Testis (tissue), 3 donors: Measurements from ENCODE around the gene MBD3L4. TPM values are rescaled to one million over a fixed set of nuclear protein-coding genes. Genes with fewer than 3 reads are reported as not detected.

ENCODE experiments used
- DNase-seq: peaks from one replicate; pipeline ENCODE4 v3.0.0-alpha.2; 2019
- H3K27ac ChIP-seq, 2 donors: fragments of 200-600 bp; sonication (generic); one replicate each; pipeline ENCODE4 v1.5.1; 2019
- H3K27me3 ChIP-seq: fragments of 200-600 bp; sonication (generic); one replicate; pipeline ENCODE4 v1.5.1; 2019
- H3K36me3 ChIP-seq: fragments of 200-600 bp; sonication (generic); one replicate; pipeline ENCODE4 v1.5.1; 2017; ENCODE audit warnings: low read depth; ENCODE audit errors: missing control alignments
- H3K4me1 ChIP-seq: fragments of 200-600 bp; sonication (generic); one replicate; pipeline ENCODE4 v1.5.1; 2019
- H3K4me3 ChIP-seq, 2 donors: fragments of 200-600 bp; sonication (generic); one replicate each; pipeline ENCODE4 v1.5.1; 2017 to 2019
- H3K9me3 ChIP-seq: fragments of 200-600 bp; sonication (generic); one replicate; pipeline ENCODE4 v1.5.1; 2017
- POLR2A ChIP-seq: fragments of 450-650 bp; IDR thresholded peaks from one replicate; pipeline ENCODE4 v1.6.1; 2017; ENCODE audit warnings: antibody characterized with exemption, mild to moderate bottlenecking, moderate library complexity
- WGBS, 2 donors: methylation state at CpG; one replicate each; pipeline ENCODE4 v1.1.5; 2018; 5-methylcytosine and 5-hydroxymethylcytosine counted together
- intact Hi-C: fragments of 100-400 bp; cut with DNase I; formaldehyde crosslinking; loops from one replicate; pipeline ENCODE4 v1.15.1; 2023; ENCODE audit warnings: low total_unique reads
- polyA plus RNA-seq: library from polyadenylated mRNA; stranded (reverse); fragments of 350-450 nt; fragmentation: Illumina TruSeq; extraction: RNeasy Lipid Tissue Mini Kit (QIAGEN cat#74804); gene quantifications from one replicate; pipeline ENCODE4 v1.2.3, GENCODE V29; 2014; ENCODE audit warnings: low read depth, low replicate concordance; ENCODE audit not compliant: insufficient read depth
- total RNA-seq, 2 donors: library from RNA; depleted of rRNA; stranded (reverse); fragments of >200 nt; gene quantifications; one replicate each; pipeline ENCODE4 v1.2.3, GENCODE V29; 2016
- TF ChIP-seq, protein P1 (sequence below), 3 experiments: fragments of 450-650 bp in 2 of 3; fragments of 200-600 bp in 1 of 3; sonication (generic) in 1 of 3; IDR thresholded peaks; one replicate each; pipeline ENCODE4 v1.5.1; 2016 to 2019; ENCODE audit warnings: antibody characterized with exemption in 3 of 3, mild to moderate bottlenecking in 2 of 3, moderate library complexity in 1 of 3

The MBD3L4 gene
- total and polyA plus RNA-seq, 3 donors from 2014 or later, result not detected

DNA sequence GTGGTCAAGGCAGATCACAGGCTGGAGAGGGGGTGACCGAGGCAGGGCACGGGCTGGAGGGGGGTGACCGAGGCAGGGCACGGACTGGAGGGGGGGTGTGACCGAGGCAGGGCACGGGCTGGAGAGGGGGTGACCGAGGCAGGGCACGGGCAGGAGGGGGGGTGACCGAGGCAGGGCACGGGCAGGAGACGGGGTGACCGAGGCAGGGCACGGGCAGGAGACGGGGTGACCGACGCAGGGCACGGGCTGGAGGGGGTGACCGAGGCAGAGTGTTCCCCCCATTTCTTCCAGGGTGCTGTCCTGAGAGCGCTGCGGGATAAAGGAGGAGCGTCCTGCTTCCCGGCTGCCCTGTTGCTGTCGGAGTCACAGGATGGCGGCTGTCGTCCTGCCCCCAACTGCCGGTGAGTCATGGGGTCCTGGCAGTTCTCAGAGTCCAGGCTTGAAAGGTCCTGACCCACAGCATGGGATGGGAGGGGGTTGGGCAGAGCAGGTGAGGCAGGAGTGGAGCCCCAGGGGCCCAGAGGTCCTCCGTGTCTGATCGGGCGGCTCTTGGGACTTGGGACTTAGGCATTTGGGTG, 34.8 kb upstream of the MBD3L4 start:
- 93 to 98% methylated on average over 27 to 29 of the region's 29 CpGs for WGBS, 2 donors
- no peak for DNase-seq
- Histone ChIP-seq H3K27ac (no peak overlapping the region), H3K27me3 (no peaks in the 10 kb centered on the region), H3K9me3 (no peaks in the 10 kb centered on the region), H3K4me1 (peaks cover 4% of the 10 kb centered on the region), H3K4me3 (no peak overlapping the region), H3K36me3 (no peaks in the 10 kb centered on the region)
- TF ChIP-seq, protein P1, sequence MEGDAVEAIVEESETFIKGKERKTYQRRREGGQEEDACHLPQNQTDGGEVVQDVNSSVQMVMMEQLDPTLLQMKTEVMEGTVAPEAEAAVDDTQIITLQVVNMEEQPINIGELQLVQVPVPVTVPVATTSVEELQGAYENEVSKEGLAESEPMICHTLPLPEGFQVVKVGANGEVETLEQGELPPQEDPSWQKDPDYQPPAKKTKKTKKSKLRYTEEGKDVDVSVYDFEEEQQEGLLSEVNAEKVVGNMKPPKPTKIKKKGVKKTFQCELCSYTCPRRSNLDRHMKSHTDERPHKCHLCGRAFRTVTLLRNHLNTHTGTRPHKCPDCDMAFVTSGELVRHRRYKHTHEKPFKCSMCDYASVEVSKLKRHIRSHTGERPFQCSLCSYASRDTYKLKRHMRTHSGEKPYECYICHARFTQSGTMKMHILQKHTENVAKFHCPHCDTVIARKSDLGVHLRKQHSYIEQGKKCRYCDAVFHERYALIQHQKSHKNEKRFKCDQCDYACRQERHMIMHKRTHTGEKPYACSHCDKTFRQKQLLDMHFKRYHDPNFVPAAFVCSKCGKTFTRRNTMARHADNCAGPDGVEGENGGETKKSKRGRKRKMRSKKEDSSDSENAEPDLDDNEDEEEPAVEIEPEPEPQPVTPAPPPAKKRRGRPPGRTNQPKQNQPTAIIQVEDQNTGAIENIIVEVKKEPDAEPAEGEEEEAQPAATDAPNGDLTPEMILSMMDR (IDR thresholded peaks at IDR 0.05), result no peak
- TF ChIP-seq POLR2A, result no peak
- intact Hi-C loops, result no loop called here

GRCh38 chr19:7072541-7072940, 32.6 kb upstream of the MBD3L4 start:
- intact Hi-C loops, result no loop called here
- Histone ChIP-seq H3K4me3 (no peak overlapping the region), H3K27me3 (no peaks in the 10 kb centered on the region), H3K36me3 (no peaks in the 10 kb centered on the region), H3K9me3 (no peaks in the 10 kb centered on the region), H3K27ac (no peak overlapping the region), H3K4me1 (peaks cover 4% of the 10 kb centered on the region)
- no peak for DNase-seq
- TF ChIP-seq, protein P1 (IDR thresholded peaks at IDR 0.05), result no peak
- no peak for TF ChIP-seq POLR2A
- 88 to 94% methylated on average over 6 of the region's 6 CpGs for WGBS, 2 donors

DNA sequence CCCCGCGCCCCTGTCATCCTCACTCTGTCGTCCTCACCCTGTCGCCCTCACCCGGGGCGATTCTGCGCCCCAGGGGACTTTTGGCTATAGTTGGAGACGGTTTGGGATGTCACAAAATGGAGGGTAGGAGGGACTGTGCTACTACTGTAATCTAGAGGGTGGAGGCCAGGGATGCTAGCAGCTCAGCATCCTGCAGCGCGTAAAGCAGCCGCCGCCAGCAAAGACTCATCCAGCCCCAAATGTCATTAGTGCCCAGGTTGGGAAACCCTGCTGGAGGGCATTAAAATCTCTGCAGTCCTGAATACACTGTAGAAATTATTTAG, 29.9 kb upstream of the MBD3L4 start:
- TF ChIP-seq, protein P1 (IDR thresholded peaks at IDR 0.05), result no peak
- TF ChIP-seq POLR2A, result no peak
- Histone ChIP-seq H3K27ac (peak overlapping the region in 1 of 2 donors; percentile 87), H3K4me1 (peaks cover 4% of the 10 kb centered on the region), H3K4me3 (peak overlapping the region; percentile 78 to 99), H3K27me3 (no peaks in the 10 kb centered on the region), H3K36me3 (no peaks in the 10 kb centered on the region), H3K9me3 (no peaks in the 10 kb centered on the region)
- intact Hi-C loops, result no loop called here
- DNase-seq, result no peak
- 0 to 1% methylated on average over 8 to 12 of the region's 12 CpGs for WGBS, 2 donors

GRCh38 chr19:7069042-7069903, 29.3 kb upstream of the MBD3L4 start, which contains the start of gene ZNF557:
ZNF557 (plus strand) TSS chr19:7069703; CDS start chr19:7075075, 5,372 bp downstream.
- DNase-seq, result peak; percentile 99
- TF ChIP-seq POLR2A, result no peak
- TF ChIP-seq, protein P1 (IDR thresholded peaks at IDR 0.05), result no peak
- Histone ChIP-seq H3K36me3 (no peaks in the 10 kb centered on the region), H3K4me3 (peak within 1 kb of the TSS; percentile 78 to 99), H3K4me1 (peaks cover 4% of the 10 kb centered on the region), H3K27ac (peak within 1 kb of the TSS; percentile 66 to 87), H3K9me3 (no peaks in the 10 kb centered on the region), H3K27me3 (no peaks in the 10 kb centered on the region)
- 0 to 1% methylated on average over 42 to 53 of the region's 56 CpGs for WGBS, 2 donors
- intact Hi-C loops, result no loop called here
